Activated T-helper 17 cell treated with anti-CD3 and anti-CD28 coated beads, Interleukin-2, amount 50 U/mL, for 72 hours (primary cell): ENCODE measurements around the gene GNPNAT1. TPM values are rescaled to one million over a fixed set of nuclear protein-coding genes. Genes with fewer than 3 reads are reported as not detected.

Experiments used
- ATAC-seq: fragments of 150-1000 bp; cut with Tn5 transposase; replicated peaks from 2 replicates; pipeline ENCODE4 v1.10.0; 2021; ENCODE audit warnings: mild to moderate bottlenecking, moderate library complexity
- H3K27ac Mint-ChIP-seq: one replicate; pipeline ENCODE4 v1.8.0; 2022; ENCODE audit warnings: mixed read lengths
- H3K27me3 Mint-ChIP-seq: one replicate; pipeline ENCODE4 v1.8.0; 2022; ENCODE audit warnings: mixed read lengths
- H3K36me3 Mint-ChIP-seq: one replicate; pipeline ENCODE4 v1.8.0; 2022; ENCODE audit warnings: low read depth, mild to moderate bottlenecking, mixed read lengths
- H3K4me1 Mint-ChIP-seq: one replicate; pipeline ENCODE4 v1.8.0; 2022; ENCODE audit warnings: mixed read lengths
- H3K4me3 Mint-ChIP-seq: one replicate; pipeline ENCODE4 v1.8.0; 2022; ENCODE audit warnings: mild to moderate bottlenecking, mixed read lengths
- H3K9me3 Mint-ChIP-seq: one replicate; pipeline ENCODE4 v1.8.0; 2022; ENCODE audit warnings: mixed read lengths
- total RNA-seq, 2 donors: library from RNA; stranded (reverse); gene quantifications; one replicate each; pipeline ENCODE4 v1.2.3, GENCODE V29; 2022

GNPNAT1 gene
- total RNA-seq, 2 donors from 2014 or later = 18.7 to 38.7 TPM

- no peak for ATAC-seq
- Mint-ChIP-seq H3K27ac (no peak overlapping the region), H3K4me1 (peaks cover 5% of the 10 kb centered on the region), H3K27me3 (no peaks in the 10 kb centered on the region), H3K4me3 (no peak overlapping the region), H3K36me3 (no peaks in the 10 kb centered on the region), H3K9me3 (no peaks in the 10 kb centered on the region)
These were observed 11.2 kb upstream of the GNPNAT1 start for GRCh38 chr14:52802597-52802996.

- Mint-ChIP-seq H3K27me3 (no peaks in the 10 kb centered on the region), H3K36me3 (no peaks in the 10 kb centered on the region), H3K4me3 (no peak overlapping the region), H3K4me1 (peaks cover 5% of the 10 kb centered on the region), H3K9me3 (no peaks in the 10 kb centered on the region), H3K27ac (no peak overlapping the region)
- peak; percentile 56 for ATAC-seq
These were observed 9.8 kb upstream of the GNPNAT1 start for GRCh38 chr14:52801014-52801712.

DNA sequence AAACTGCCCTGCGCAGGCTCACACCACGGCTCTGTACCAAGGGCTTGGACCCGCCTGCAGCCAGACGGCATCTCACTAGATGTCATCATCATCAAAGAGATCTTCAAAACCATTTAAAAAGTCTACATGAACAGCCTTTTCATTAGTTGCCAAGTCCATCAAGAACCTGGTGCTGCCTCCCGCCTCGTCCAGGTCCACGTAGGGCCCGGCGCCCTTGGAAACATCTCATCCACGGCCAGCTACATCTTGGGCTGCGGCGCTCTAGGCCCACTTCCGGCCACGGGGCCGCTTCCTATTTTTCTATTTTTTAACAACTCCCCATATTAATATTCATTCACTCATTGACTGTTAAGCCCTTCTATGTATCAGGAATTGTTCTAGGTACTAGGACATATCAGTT is 7.4 kb upstream of the GNPNAT1 start:
- Mint-ChIP-seq H3K27me3 (no peaks in the 10 kb centered on the region), H3K27ac (no peak overlapping the region), H3K4me3 (no peak overlapping the region), H3K9me3 (no peaks in the 10 kb centered on the region), H3K36me3 (no peaks in the 10 kb centered on the region), H3K4me1 (peaks cover 5% of the 10 kb centered on the region)
- ATAC-seq = no peak

- Mint-ChIP-seq H3K4me1 (peaks cover 5% of the 10 kb centered on the region), H3K27ac (no peak overlapping the region), H3K4me3 (no peak overlapping the region), H3K27me3 (no peaks in the 10 kb centered on the region), H3K9me3 (no peaks in the 10 kb centered on the region), H3K36me3 (no peaks in the 10 kb centered on the region)
- ATAC-seq = no peak
These were observed 6.2 kb upstream of the GNPNAT1 start for GRCh38 chr14:52797653-52798052.

- Mint-ChIP-seq H3K4me1 (peaks cover 22% of the 10 kb centered on the region), H3K27me3 (no peaks in the 10 kb centered on the region), H3K4me3 (no peak overlapping the region), H3K9me3 (no peaks in the 10 kb centered on the region), H3K27ac (no peak overlapping the region), H3K36me3 (peaks cover 5% of the 10 kb centered on the region)
- ATAC-seq = no peak
These were observed 1.7 kb upstream of the GNPNAT1 start for GRCh38 chr14:52793061-52793460.

GRCh38 chr14:52792097-52792415 is 649 bp upstream of the GNPNAT1 start:
- peak overlapping the region; percentile 80 for H3K27ac Mint-ChIP-seq
- no peaks in the 10 kb centered on the region for H3K9me3 Mint-ChIP-seq
- peaks cover 25% of the 10 kb centered on the region for H3K4me1 Mint-ChIP-seq
- ATAC-seq = no peak
- no peaks in the 10 kb centered on the region for H3K27me3 Mint-ChIP-seq
- peak overlapping the region; percentile 96 for H3K4me3 Mint-ChIP-seq
- H3K36me3 Mint-ChIP-seq = peaks cover 8% of the 10 kb centered on the region

- Mint-ChIP-seq H3K27me3 (no peaks in the 10 kb centered on the region), H3K4me1 (peaks cover 26% of the 10 kb centered on the region), H3K9me3 (no peaks in the 10 kb centered on the region), H3K27ac (peak overlapping the region; percentile 86), H3K36me3 (peaks cover 8% of the 10 kb centered on the region), H3K4me3 (peak overlapping the region; percentile 96)
- peak; percentile 1 for ATAC-seq
These were observed 618 bp downstream of the GNPNAT1 start for GRCh38 chr14:52790756-52791222.

GRCh38 chr14:52790011-52790755 is 1.2 kb downstream of the GNPNAT1 start:
- Mint-ChIP-seq H3K4me3 (peak overlapping the region; percentile 96), H3K27me3 (no peaks in the 10 kb centered on the region), H3K4me1 (peaks cover 26% of the 10 kb centered on the region), H3K9me3 (no peaks in the 10 kb centered on the region), H3K27ac (peak overlapping the region; percentile 86), H3K36me3 (peaks cover 8% of the 10 kb centered on the region)
- no peak for ATAC-seq

GRCh38 chr14:52789118-52789517 is 2.3 kb downstream of the GNPNAT1 start:
- Mint-ChIP-seq H3K27me3 (no peaks in the 10 kb centered on the region), H3K4me3 (peak overlapping the region; percentile 96), H3K4me1 (peaks cover 26% of the 10 kb centered on the region), H3K9me3 (no peaks in the 10 kb centered on the region), H3K27ac (no peak overlapping the region), H3K36me3 (peaks cover 8% of the 10 kb centered on the region)
- no peak for ATAC-seq

- Mint-ChIP-seq H3K4me1 (peaks cover 21% of the 10 kb centered on the region), H3K27ac (no peak overlapping the region), H3K36me3 (peaks cover 22% of the 10 kb centered on the region), H3K9me3 (no peaks in the 10 kb centered on the region), H3K4me3 (no peak overlapping the region), H3K27me3 (no peaks in the 10 kb centered on the region)
- ATAC-seq = no peak
These were observed 4.5 kb downstream of the GNPNAT1 start for GRCh38 chr14:52786887-52787286.

DNA sequence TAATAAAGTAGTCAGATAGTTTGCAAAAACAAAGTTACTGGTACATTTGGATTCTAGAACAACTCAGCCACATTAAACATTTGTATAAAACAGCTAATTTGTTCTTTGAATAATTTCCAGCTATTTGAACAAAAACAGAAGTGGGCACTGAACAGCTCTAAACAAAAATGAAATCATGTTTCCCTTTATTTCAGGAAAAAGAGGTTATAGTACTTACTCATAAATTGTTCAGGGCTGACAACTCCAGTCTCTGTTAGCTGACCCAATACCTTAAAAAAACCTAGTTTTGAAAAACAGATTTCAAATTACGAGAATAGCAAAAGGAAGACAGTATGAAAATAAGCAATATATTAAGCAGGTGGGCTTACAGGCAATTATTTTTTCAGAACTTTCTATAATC is 8.2 kb downstream of the GNPNAT1 start:
- Mint-ChIP-seq H3K27me3 (no peaks in the 10 kb centered on the region), H3K4me1 (peaks cover 3% of the 10 kb centered on the region), H3K9me3 (no peaks in the 10 kb centered on the region), H3K4me3 (no peak overlapping the region), H3K27ac (no peak overlapping the region), H3K36me3 (peaks cover 51% of the 10 kb centered on the region)
- ATAC-seq = no peak

DNA sequence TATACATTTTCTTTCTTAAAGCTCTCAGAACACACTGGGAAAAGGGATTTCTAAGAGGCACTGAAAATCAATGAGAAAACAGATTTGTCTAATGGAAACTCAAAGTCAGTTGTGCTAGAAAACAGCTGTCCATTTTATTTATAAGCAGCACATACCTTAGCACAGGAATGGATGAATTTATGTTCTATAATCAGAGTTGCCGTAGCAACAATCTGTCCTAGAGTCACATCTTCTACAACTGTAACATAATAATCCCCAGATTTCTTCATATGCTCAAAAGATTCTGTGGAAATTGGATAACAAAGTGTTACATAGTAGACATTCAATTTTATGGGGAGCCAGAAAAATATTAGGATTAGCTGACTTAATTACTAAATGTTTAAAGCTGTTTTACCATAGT is 9.8 kb downstream of the GNPNAT1 start:
- Mint-ChIP-seq H3K27me3 (no peaks in the 10 kb centered on the region), H3K36me3 (peaks cover 63% of the 10 kb centered on the region), H3K4me3 (no peak overlapping the region), H3K4me1 (no peaks in the 10 kb centered on the region), H3K27ac (no peak overlapping the region), H3K9me3 (no peaks in the 10 kb centered on the region)
- ATAC-seq = no peak

- H3K36me3 Mint-ChIP-seq = peaks cover 71% of the 10 kb centered on the region
- H3K4me3 Mint-ChIP-seq = no peak overlapping the region
- peak overlapping the region; percentile 41 for H3K27ac Mint-ChIP-seq
- no peak for ATAC-seq
- no peaks in the 10 kb centered on the region for H3K27me3 Mint-ChIP-seq
- no peaks in the 10 kb centered on the region for H3K9me3 Mint-ChIP-seq
- no peaks in the 10 kb centered on the region for H3K4me1 Mint-ChIP-seq
These were observed 10.5 kb downstream of the GNPNAT1 start for GRCh38 chr14:52780893-52781292.

GRCh38 chr14:52778702-52779101 is 12.7 kb downstream of the GNPNAT1 start:
- Mint-ChIP-seq H3K36me3 (peaks cover 92% of the 10 kb centered on the region), H3K4me1 (no peaks in the 10 kb centered on the region), H3K27me3 (no peaks in the 10 kb centered on the region), H3K9me3 (no peaks in the 10 kb centered on the region), H3K4me3 (no peak overlapping the region), H3K27ac (no peak overlapping the region)
- no peak for ATAC-seq

DNA sequence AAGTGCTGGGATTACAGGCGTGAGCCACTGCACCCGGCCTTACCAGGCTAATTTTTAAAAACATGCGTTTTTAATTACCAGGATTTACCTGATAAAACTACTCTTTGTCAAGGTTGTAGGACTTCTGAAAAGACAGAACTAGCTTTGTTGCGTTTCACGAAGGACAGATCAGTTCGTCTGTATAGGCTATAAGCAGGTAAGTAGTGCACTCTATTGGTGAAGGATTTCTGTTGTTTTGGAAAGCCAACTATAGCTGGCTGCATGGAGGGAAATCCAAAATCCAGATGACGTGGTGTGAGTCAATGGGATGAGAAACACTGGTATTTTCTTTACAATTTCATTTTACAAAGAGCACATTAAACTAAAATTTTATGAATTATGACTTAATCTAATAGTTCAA is 14.6 kb downstream of the GNPNAT1 start:
- H3K4me1 Mint-ChIP-seq = peaks cover 9% of the 10 kb centered on the region
- H3K27ac Mint-ChIP-seq = no peak overlapping the region
- no peaks in the 10 kb centered on the region for H3K27me3 Mint-ChIP-seq
- no peak overlapping the region for H3K4me3 Mint-ChIP-seq
- no peaks in the 10 kb centered on the region for H3K9me3 Mint-ChIP-seq
- ATAC-seq = no peak
- H3K36me3 Mint-ChIP-seq = peaks cover 93% of the 10 kb centered on the region
